ENCODE measurements around the gene RAB11A. TPM values are rescaled to one million over a fixed set of nuclear protein-coding genes. Genes with fewer than 3 reads are reported as not detected.
"Not testable (repeated sequence)": the region's sequence is repeated elsewhere in the genome, so short reads cannot be mapped to it uniquely, and the experiment has no call there.

The RAB11A gene
- total RNA-seq, 1 experiment from 2014 or later: 271 TPM

GRCh38 chr15:65841121-65841930, 28.0 kb upstream of the RAB11A start:
- no peak for DNase-seq (ENCODE audit: low spot score)

- DNase-seq (ENCODE audit: low spot score): no peak
Observed at GRCh38 chr15:65845826-65846519, 23.3 kb upstream of the RAB11A start.

- DNase-seq (ENCODE audit: low spot score): no peak
Observed at GRCh38 chr15:65847989-65848388, 21.3 kb upstream of the RAB11A start.

GRCh38 chr15:65851981-65852380, 17.3 kb upstream of the RAB11A start:
- no peak for DNase-seq (ENCODE audit: low spot score)

- DNase-seq (ENCODE audit: low spot score): peak; percentile 50
Observed at GRCh38 chr15:65856821-65857455, 12.4 kb upstream of the RAB11A start.

GRCh38 chr15:65857718-65858402, 11.4 kb upstream of the RAB11A start:
- no peak for DNase-seq (ENCODE audit: low spot score)

- DNase-seq (ENCODE audit: low spot score): peak; percentile 81
Observed at GRCh38 chr15:65862682-65863081, 6.6 kb upstream of the RAB11A start.

- DNase-seq (ENCODE audit: low spot score): no peak
Observed at GRCh38 chr15:65863106-65863505, 6.2 kb upstream of the RAB11A start.

GRCh38 chr15:65867244-65867643, 2.0 kb upstream of the RAB11A start:
- DNase-seq (ENCODE audit: low spot score): no peak

GRCh38 chr15:65867933-65868332, 1.4 kb upstream of the RAB11A start:
- DNase-seq (ENCODE audit: low spot score): not testable (repeated sequence)

GRCh38 chr15:65868546-65869125, 655 bp upstream of the RAB11A start:
- DNase-seq (ENCODE audit: low spot score): no peak

- DNase-seq (ENCODE audit: low spot score): peak; percentile 45
Observed at GRCh38 chr15:65869954-65870871, 922 bp downstream of the RAB11A start.

GRCh38 chr15:65870889-65871533, 1.7 kb downstream of the RAB11A start:
- DNase-seq (ENCODE audit: low spot score): peak; percentile 46

- DNase-seq (ENCODE audit: low spot score): not testable (repeated sequence)
Observed at GRCh38 chr15:65871886-65872285, 2.6 kb downstream of the RAB11A start.

GRCh38 chr15:65872596-65872995, 3.3 kb downstream of the RAB11A start:
- peak; percentile 16 for DNase-seq (ENCODE audit: low spot score)

GRCh38 chr15:65873256-65873655, 4.0 kb downstream of the RAB11A start:
- DNase-seq (ENCODE audit: low spot score): no peak

- DNase-seq (ENCODE audit: low spot score): no peak
Observed at GRCh38 chr15:65875458-65875857, 6.2 kb downstream of the RAB11A start.

GRCh38 chr15:65877749-65878148, 8.5 kb downstream of the RAB11A start:
- DNase-seq (ENCODE audit: low spot score): no peak

- no peak for DNase-seq (ENCODE audit: low spot score)
Observed at GRCh38 chr15:65881766-65882434, 12.6 kb downstream of the RAB11A start.

Data from A172 (cell line).